GM13977 (cell line): Measurements from ENCODE around the gene SIN3A.
"Not testable (repeated sequence)": the region's sequence is repeated elsewhere in the genome, so short reads cannot be mapped to it uniquely, and the experiment has no call there.

ENCODE experiments used
- DNase-seq: peaks from one replicate; pipeline ENCODE4 v3.0.0; 2012; ENCODE audit warnings: low spot score
- in situ Hi-C: fragments of 300-500 bp; cut with MboI; formaldehyde crosslinking; loops from one replicate; pipeline ENCODE4 v1.12.0; 2022; ENCODE audit warnings: low sequenced_read_pairs, low pct_unique_long_range_greater_than_20kb, mixed read lengths, inconsistent platforms; ENCODE audit not compliant: unreplicated experiment
- TF ChIP-seq, protein P1 (sequence below): IDR thresholded peaks from 2 replicates; pipeline ENCODE4 v1.5.1; 2012; ENCODE audit warnings: mild to moderate bottlenecking, control low read depth; ENCODE audit not compliant: insufficient read depth; ENCODE audit errors: extremely low read depth, missing control alignments

Gene SIN3A

DNA sequence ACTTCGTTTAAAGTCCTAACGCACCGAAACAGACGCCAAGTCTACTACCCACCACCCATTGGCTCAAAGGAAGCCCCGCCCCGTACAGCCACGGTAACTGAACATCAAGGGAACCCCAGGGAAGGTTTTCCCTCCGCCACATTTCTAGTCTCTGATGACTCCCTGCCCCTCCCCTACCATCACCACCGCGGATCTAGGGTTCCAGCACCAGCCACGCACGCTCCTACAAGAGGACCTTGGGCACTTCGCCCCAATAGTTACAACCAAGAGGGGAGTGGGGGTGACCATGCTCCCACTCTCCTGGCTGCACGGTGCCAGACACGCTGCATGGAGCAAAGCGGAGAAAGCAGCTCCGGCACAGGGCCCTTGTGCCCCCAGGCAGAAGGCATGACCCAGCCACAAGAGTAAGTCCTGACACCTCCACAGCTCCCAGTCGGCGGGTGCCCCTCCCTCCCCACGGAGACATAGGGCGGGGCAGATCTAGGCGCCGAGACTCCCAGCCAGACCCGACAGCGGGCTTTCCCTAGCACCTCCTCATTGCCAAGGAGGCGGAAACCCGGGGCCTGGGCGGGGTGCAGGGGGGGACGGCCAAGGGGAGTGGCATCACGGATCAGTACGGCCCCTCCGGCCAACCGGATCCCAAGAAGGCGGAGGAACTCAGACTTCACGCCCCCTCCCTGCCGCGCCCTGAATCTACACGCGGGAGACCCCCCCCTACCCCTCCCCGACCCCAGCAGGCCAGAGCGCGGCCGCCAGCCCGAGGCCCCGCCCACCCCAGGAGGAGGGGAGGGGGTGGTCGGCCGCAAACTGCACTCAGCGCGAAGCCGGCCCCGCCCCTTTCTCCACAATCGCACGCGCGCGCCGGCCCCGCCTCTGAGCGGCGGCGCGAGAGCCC is 936 bp downstream of the SIN3A start:
- in situ Hi-C loops = no loop called here
- TF ChIP-seq, protein P1, sequence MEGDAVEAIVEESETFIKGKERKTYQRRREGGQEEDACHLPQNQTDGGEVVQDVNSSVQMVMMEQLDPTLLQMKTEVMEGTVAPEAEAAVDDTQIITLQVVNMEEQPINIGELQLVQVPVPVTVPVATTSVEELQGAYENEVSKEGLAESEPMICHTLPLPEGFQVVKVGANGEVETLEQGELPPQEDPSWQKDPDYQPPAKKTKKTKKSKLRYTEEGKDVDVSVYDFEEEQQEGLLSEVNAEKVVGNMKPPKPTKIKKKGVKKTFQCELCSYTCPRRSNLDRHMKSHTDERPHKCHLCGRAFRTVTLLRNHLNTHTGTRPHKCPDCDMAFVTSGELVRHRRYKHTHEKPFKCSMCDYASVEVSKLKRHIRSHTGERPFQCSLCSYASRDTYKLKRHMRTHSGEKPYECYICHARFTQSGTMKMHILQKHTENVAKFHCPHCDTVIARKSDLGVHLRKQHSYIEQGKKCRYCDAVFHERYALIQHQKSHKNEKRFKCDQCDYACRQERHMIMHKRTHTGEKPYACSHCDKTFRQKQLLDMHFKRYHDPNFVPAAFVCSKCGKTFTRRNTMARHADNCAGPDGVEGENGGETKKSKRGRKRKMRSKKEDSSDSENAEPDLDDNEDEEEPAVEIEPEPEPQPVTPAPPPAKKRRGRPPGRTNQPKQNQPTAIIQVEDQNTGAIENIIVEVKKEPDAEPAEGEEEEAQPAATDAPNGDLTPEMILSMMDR = no peak
- DNase-seq = peak; percentile 86

DNA sequence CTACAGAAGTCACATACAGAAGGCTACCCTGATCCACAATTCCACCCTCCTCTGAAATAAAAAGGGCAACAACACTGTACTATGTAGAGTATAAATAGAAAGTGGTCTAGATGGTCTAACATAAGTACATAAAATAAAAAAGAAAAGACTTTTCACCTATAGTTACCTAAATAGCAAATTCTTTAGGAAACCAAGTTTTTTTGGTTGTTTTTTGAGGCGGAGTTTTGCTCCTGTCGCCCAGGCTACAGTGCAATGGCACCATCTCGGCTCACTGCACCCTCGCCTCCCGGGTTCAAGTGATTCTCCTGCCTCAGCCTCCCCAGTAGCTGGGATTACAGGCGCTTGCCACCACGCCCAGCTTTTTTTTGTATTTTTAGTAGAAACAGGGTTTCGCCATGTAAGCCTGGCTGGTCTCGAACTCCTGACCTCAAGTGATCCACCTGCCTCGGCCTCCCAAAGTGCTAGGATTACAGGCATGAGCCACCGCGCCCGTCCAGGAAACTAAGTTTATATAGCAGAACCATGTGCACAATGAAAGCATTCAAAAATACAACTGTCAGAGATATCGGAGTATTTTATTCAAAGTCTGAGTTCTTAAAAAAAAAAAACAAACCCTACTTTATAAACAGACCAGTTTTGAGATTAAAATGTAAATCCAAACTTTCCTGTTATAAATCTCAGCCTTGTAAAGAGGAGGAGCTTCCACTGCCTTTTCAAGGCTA is 1.7 kb downstream of the SIN3A start:
- TF ChIP-seq, protein P1 = no peak
- in situ Hi-C loops = no loop called here
- no peak for DNase-seq

- in situ Hi-C loops, DNase-seq: not testable (repeated sequence)
Measured at GRCh38 chr15:75448171-75448570, 3.3 kb downstream of the SIN3A start.

DNA sequence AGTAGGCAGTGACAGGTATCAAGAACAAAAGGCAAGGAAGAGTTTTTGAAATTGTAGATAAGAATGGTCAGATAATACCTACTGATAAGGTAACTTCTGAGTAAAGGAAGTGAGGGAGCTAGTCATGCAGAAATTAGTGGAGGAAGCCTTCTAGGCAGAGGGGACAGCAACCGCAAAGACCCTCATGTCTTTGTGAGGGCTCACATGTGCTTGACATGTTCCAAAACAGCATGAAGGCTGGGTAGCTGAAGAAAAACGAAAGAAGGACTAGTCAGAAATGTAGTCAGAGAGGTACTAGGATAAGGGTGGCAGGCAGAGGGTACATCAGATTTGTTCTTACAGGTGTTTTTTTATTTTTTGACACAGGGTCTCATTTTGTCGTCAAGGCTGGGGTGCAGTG is 5.3 kb downstream of the SIN3A start:
- no peak for DNase-seq
- TF ChIP-seq, protein P1 = no peak
- in situ Hi-C loops = no loop called here

- in situ Hi-C loops, DNase-seq: not testable (repeated sequence)
Measured at GRCh38 chr15:75445324-75445723, 6.2 kb downstream of the SIN3A start.

- DNase-seq, in situ Hi-C loops: not testable (repeated sequence)
Measured at GRCh38 chr15:75443972-75444453, 7.5 kb downstream of the SIN3A start.

DNA sequence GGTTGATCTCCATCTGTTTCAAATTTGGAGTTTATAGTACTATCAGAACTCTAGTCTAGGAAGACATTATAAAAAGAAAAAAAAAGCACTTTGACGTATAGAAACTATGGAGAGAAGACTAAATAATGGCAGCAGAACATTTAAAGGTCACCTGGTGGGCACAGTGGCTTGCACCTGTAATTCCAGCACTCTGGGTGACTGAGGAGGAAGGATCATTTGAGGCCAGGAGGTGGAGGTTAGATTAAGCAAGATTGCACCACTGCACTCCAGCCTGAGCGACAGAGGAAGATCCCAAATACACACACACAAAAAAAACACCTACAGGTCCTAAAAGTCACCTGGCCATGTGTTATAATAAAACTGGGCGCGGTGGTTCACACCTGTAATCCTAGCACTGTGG is 13.8 kb downstream of the SIN3A start:
- in situ Hi-C loops = no loop called here
- TF ChIP-seq, protein P1 = no peak
- DNase-seq = no peak

- TF ChIP-seq, protein P1 = no peak
- no peak for DNase-seq
- in situ Hi-C loops = no loop called here
Measured at GRCh38 chr15:75436881-75437280, 14.6 kb downstream of the SIN3A start.
